H1 (cell line): ENCODE data around the gene MMP20. TPM values are rescaled to one million over a fixed set of nuclear protein-coding genes. Genes with fewer than 3 reads are reported as not detected.

Experiments used
- CTCF ChIA-PET: fragments of 300-600 bp; sonication (Branson Sonifier 250); formaldehyde crosslinking; loops from one replicate; lab custom pipeline; 2021; ENCODE audit not compliant: partially characterized antibody; lab: Charles Lee
- POLR2A ChIA-PET: fragments of 300-600 bp; sonication (Branson Sonifier 250); formaldehyde crosslinking; loops from one replicate; lab custom pipeline; 2021; ENCODE audit warnings: inconsistent platforms; ENCODE audit not compliant: partially characterized antibody; lab: Charles Lee
- DNase-seq, 2 experiments: peaks; one replicate each; pipeline versions ENCODE4 v3.0.0 to v3.0.0-alpha.2; 2010 to 2022; ENCODE audit warnings: low spot score in 2 of 2, low read depth in 1 of 2, mixed read lengths in 1 of 2
- FAIRE-seq: peaks from 2 replicates; lab custom pipeline; 2011; peaks lifted over from hg19 to GRCh38; lab: Jason Lieb, UNC
- H2AFZ ChIP-seq: 2 replicates; pipeline ENCODE4 v1.8.1; 2012; ENCODE audit warnings: low read length, inconsistent platforms
- H2AK5ac ChIP-seq: 2 replicates; pipeline ENCODE4 v1.6.1; 2013; ENCODE audit warnings: low read depth, low read length
- H2BK120ac ChIP-seq: replicated peaks from 2 replicates; pipeline ENCODE3; 2013; ENCODE audit warnings: low read depth, low read length, inconsistent platforms
- H2BK12ac ChIP-seq: 2 replicates; pipeline ENCODE4 v1.6.1; 2013; ENCODE audit warnings: low read depth, low read length
- H2BK15ac ChIP-seq: 2 replicates; pipeline ENCODE4 v1.6.1; 2013; ENCODE audit warnings: low read length
- H2BK20ac ChIP-seq: 2 replicates; pipeline ENCODE4 v1.6.1; 2013; ENCODE audit warnings: low read length
- H2BK5ac ChIP-seq: 2 replicates; pipeline ENCODE4 v1.6.1; 2013; ENCODE audit warnings: low read depth, low read length
- H3K14ac ChIP-seq: 2 replicates; pipeline ENCODE4 v1.6.1; 2013; ENCODE audit warnings: inconsistent platforms; ENCODE audit not compliant: insufficient read length
- H3K18ac ChIP-seq: 2 replicates; pipeline ENCODE4 v1.6.1; 2013; ENCODE audit warnings: low read length; ENCODE audit errors: extremely low read depth
- H3K23ac ChIP-seq: 2 replicates; pipeline ENCODE4 v1.6.1; 2013; ENCODE audit warnings: inconsistent platforms; ENCODE audit not compliant: insufficient read length
- H3K23me2 ChIP-seq: 2 replicates; pipeline ENCODE4 v1.6.1; 2013; ENCODE audit warnings: low read depth, low read length
- H3K27ac ChIP-seq: 2 replicates; pipeline ENCODE4 v1.6.1; 2011; ENCODE audit warnings: low read depth, low read length, inconsistent platforms
- H3K27me3 ChIP-seq, 4 experiments: replicated peaks in 1 of 4; 1 replicate in 1 of 4; 2 replicates in 3 of 4; pipeline versions ENCODE4 v1.6.1 to v1.8.1; 2011 to 2013; ENCODE audit warnings: low read length in 3 of 4, mild to moderate bottlenecking in 3 of 4, inconsistent platforms in 2 of 4, mixed read lengths in 2 of 4, moderate library complexity in 1 of 4; ENCODE audit not compliant: control insufficient read depth in 3 of 4, insufficient read depth in 3 of 4; ENCODE audit errors: extremely low read depth in 1 of 4
- H3K36me3 ChIP-seq, 4 experiments: 2 replicates each; pipeline versions ENCODE4 v1.6.1 to v1.8.1; 2011 to 2013; ENCODE audit warnings: mild to moderate bottlenecking in 4 of 4, low read length in 3 of 4, moderate library complexity in 2 of 4, control low read depth in 1 of 4, inconsistent platforms in 1 of 4; ENCODE audit not compliant: insufficient read depth in 4 of 4, control insufficient read depth in 2 of 4
- H3K4ac ChIP-seq: replicated peaks from 2 replicates; pipeline ENCODE3; 2013; ENCODE audit warnings: low read length, low read depth, mixed read lengths, inconsistent platforms; ENCODE audit not compliant: insufficient read length
- H3K4me1 ChIP-seq, 4 experiments: replicated peaks in 1 of 4; 1 replicate in 1 of 4; 2 replicates in 3 of 4; pipeline versions ENCODE4 v1.6.1 to v1.8.1; 2011 to 2013; ENCODE audit warnings: low read length in 3 of 4, inconsistent platforms in 2 of 4, mixed read lengths in 1 of 4; ENCODE audit not compliant: insufficient read depth in 4 of 4, control insufficient read depth in 3 of 4
- H3K4me2 ChIP-seq, 2 experiments: 2 replicates each; pipeline versions ENCODE4 v1.6.1 to v1.8.1; 2011 to 2013; ENCODE audit warnings: low read depth in 2 of 2, low read length in 2 of 2, control low read depth in 1 of 2, inconsistent platforms in 1 of 2, mild to moderate bottlenecking in 1 of 2; ENCODE audit not compliant: insufficient read depth in 1 of 2
- H3K4me3 ChIP-seq, 4 experiments: fragments of 200-600, 300-600 bp in 1 of 4; sonication (generic), shearing (Covaris generic), sonication (Bioruptor Twin) in 1 of 4; 2 replicates each; pipeline versions ENCODE4 v1.5.1 to v1.8.1; 2011 to 2016; ENCODE audit warnings: low read length in 4 of 4, low read depth in 3 of 4, control low read depth in 2 of 4, inconsistent platforms in 2 of 4, mild to moderate bottlenecking in 2 of 4, mixed read lengths in 1 of 4, moderate library complexity in 1 of 4; ENCODE audit not compliant: insufficient read depth in 2 of 4; ENCODE audit errors: extremely low read depth in 1 of 4
- H3K56ac ChIP-seq: replicated peaks from 2 replicates; pipeline ENCODE3; 2013; ENCODE audit warnings: low read depth, mild to moderate bottlenecking, mixed read lengths, low read length, inconsistent platforms; ENCODE audit not compliant: insufficient read length
- H3K79me1 ChIP-seq: 2 replicates; pipeline ENCODE4 v1.6.1; 2013; ENCODE audit warnings: low read depth, low read length, control low read depth
- H3K79me2 ChIP-seq, 2 experiments: 2 replicates each; pipeline versions ENCODE4 v1.6.1 to v1.8.1; 2012 to 2013; ENCODE audit warnings: low read length in 2 of 2, mild to moderate bottlenecking in 2 of 2, inconsistent platforms in 1 of 2; ENCODE audit not compliant: insufficient read depth in 2 of 2, control insufficient read depth in 1 of 2
- H3K9ac ChIP-seq, 4 experiments: replicated peaks in 1 of 4; 1 replicate in 1 of 4; 2 replicates in 3 of 4; pipeline versions ENCODE4 v1.6.1 to v1.8.1; 2011 to 2013; ENCODE audit warnings: low read depth in 3 of 4, low read length in 3 of 4, control low read depth in 2 of 4, mild to moderate bottlenecking in 2 of 4, moderate library complexity in 2 of 4, inconsistent platforms in 1 of 4; ENCODE audit errors: extremely low read depth in 1 of 4
- H3K9me3 ChIP-seq, 2 experiments: 2 replicates each; pipeline versions ENCODE4 v1.6.1 to v1.8.1; 2012 to 2013; ENCODE audit warnings: mild to moderate bottlenecking in 2 of 2, moderate library complexity in 2 of 2, control low read depth in 1 of 2, inconsistent platforms in 1 of 2, low read depth in 1 of 2, low read length in 1 of 2, mixed read lengths in 1 of 2; ENCODE audit not compliant: insufficient read depth in 2 of 2
- H4K20me1 ChIP-seq, 2 experiments: replicated peaks in 1 of 2; 2 replicates each; pipeline versions ENCODE3 to v1.8.1; 2011 to 2013; ENCODE audit warnings: inconsistent platforms in 2 of 2, low read length in 2 of 2, mild to moderate bottlenecking in 1 of 2; ENCODE audit not compliant: insufficient read depth in 2 of 2, control insufficient read depth in 1 of 2
- H4K5ac ChIP-seq: 2 replicates; pipeline ENCODE4 v1.6.1; 2013; ENCODE audit warnings: low read length, low read depth, mixed read lengths, inconsistent platforms; ENCODE audit not compliant: insufficient read length
- H4K8ac ChIP-seq: 2 replicates; pipeline ENCODE4 v1.8.0; 2013; ENCODE audit warnings: mild to moderate bottlenecking, moderate library complexity, low read length, inconsistent platforms; ENCODE audit not compliant: insufficient read depth; ENCODE audit errors: extremely low read depth
- H4K91ac ChIP-seq: replicated peaks from 2 replicates; pipeline ENCODE3; 2013; ENCODE audit warnings: low read length, mixed read lengths, inconsistent platforms; ENCODE audit not compliant: insufficient read length
- CTCF ChIP-seq, 3 experiments: IDR thresholded peaks; 1 replicate in 2 of 3; 2 replicates in 1 of 3; pipeline versions ENCODE4 v1.5.1 to v1.6.1; 2011; ENCODE audit warnings: low read length in 3 of 3, mild to moderate bottlenecking in 3 of 3, inconsistent platforms in 2 of 3, low read depth in 1 of 3, moderate library complexity in 1 of 3; ENCODE audit not compliant: insufficient read depth in 1 of 3; ENCODE audit errors: control extremely low read depth in 1 of 3
- GABPA ChIP-seq: IDR thresholded peaks from 2 replicates; pipeline ENCODE4 v1.6.1; 2011; ENCODE audit warnings: mild to moderate bottlenecking, low read length, moderate library complexity, borderline replicate concordance; ENCODE audit not compliant: insufficient read depth
- GTF2F1 ChIP-seq: IDR thresholded peaks from 2 replicates; pipeline ENCODE4 v1.6.1; 2012; ENCODE audit warnings: low read depth, low read length, improper control_type of control experiment, borderline replicate concordance
- HDAC2 ChIP-seq, 2 experiments: fragments of 300-600 bp in 1 of 2; sonication (generic) in 1 of 2; IDR thresholded peaks; 2 replicates each; pipeline ENCODE4 v1.6.1; 2011 to 2012; ENCODE audit warnings: low read depth in 2 of 2, low read length in 2 of 2, mild to moderate bottlenecking in 2 of 2, moderate library complexity in 2 of 2, borderline replicate concordance in 1 of 2, inconsistent platforms in 1 of 2
- NANOG ChIP-seq: IDR thresholded peaks from 2 replicates; pipeline ENCODE4 v1.6.1; 2011; ENCODE audit warnings: low read length, low read depth, mild to moderate bottlenecking, inconsistent platforms; ENCODE audit not compliant: insufficient read depth, poor library complexity, severe bottlenecking
- RFX5 ChIP-seq: IDR thresholded peaks from 2 replicates; pipeline ENCODE4 v1.6.1; 2011; ENCODE audit warnings: low read depth, low read length, improper control_type of control experiment, borderline replicate concordance
- RNF2 ChIP-seq: fragments of 200-900, 300-1000 bp; sonication (generic); IDR thresholded peaks from 2 replicates; pipeline ENCODE4 v1.7.1; 2016; ENCODE audit warnings: borderline replicate concordance, low read depth, mild to moderate bottlenecking, antibody characterized with exemption, low read length; ENCODE audit not compliant: poor library complexity, severe bottlenecking; ENCODE audit errors: missing control alignments
- SIX5 ChIP-seq: IDR thresholded peaks from 2 replicates; pipeline ENCODE4 v1.6.1; 2011; ENCODE audit warnings: mild to moderate bottlenecking, low read depth, low read length
- TAF7 ChIP-seq: optimal IDR thresholded peaks from 2 replicates; pipeline ENCODE3; 2011; ENCODE audit warnings: low read depth, mild to moderate bottlenecking, inconsistent platforms, low read length, moderate library complexity, borderline replicate concordance
- USF2 ChIP-seq: IDR thresholded peaks from 2 replicates; pipeline ENCODE4 v1.6.1; 2011; ENCODE audit warnings: low read length, improper control_type of control experiment
- polyA plus RNA-seq, 7 experiments: library from polyadenylated mRNA; depleted of rRNA in 3 of 7; stranded (reverse) in 5 of 7; unstranded in 2 of 7; fragments of >200 nt in 5 of 7; fragments of 200-250 nt in 2 of 7; gene quantifications; 1 replicate in 5 of 7; 2 replicates in 1 of 7; 4 replicates in 1 of 7; pipeline versions ENCODE4 v1.2.1 to v1.2.3, GENCODE V29; 2011 to 2013; ENCODE audit warnings: missing spikeins in 2 of 7, mixed read lengths in 2 of 7
- total RNA-seq: library from RNA; stranded (reverse); fragmentation: NEBNext Ultra II Directional; extraction: Animal tissue kit (Norgen Biotek cat#: 25700); gene quantifications from 2 replicates; pipeline ENCODE4 v1.2.1, GENCODE V29; 2021

Gene MMP20
- total and polyA plus RNA-seq, 2 of the 8 experiments (the other 6 are each of a cell fraction or from before 2014, with no cell fraction given), result not detected

- H3K9ac ChIP-seq, result no peak overlapping the region
- H3K18ac ChIP-seq, result no peak overlapping the region
- no peak overlapping the region for H4K8ac ChIP-seq
- no peaks in the 10 kb centered on the region for H3K79me1 ChIP-seq
- no peaks in the 10 kb centered on the region for H3K36me3 ChIP-seq
- no peaks in the 10 kb centered on the region for H3K23me2 ChIP-seq
- ChIA-PET POLR2A (no interaction called here), CTCF (interaction anchor here (1.0 to 1.6 kb wide), 3 partner anchors 41 to 102 kb away, joined by 3 to 7 read pairs (median 5); no protein-coding TSS in a partner anchor)
- H3K4me2 ChIP-seq, result no peak overlapping the region
- no peak overlapping the region for H4K91ac ChIP-seq
- no peak overlapping the region for H2AFZ ChIP-seq
- no peaks in the 10 kb centered on the region for H3K9me3 ChIP-seq
- no peak overlapping the region for H3K14ac ChIP-seq
- no peak overlapping the region for H2BK15ac ChIP-seq
- H3K27ac ChIP-seq, result no peak overlapping the region
- no peak overlapping the region for H2AK5ac ChIP-seq
- no peak for DNase-seq
- no peak for FAIRE-seq
- no peak overlapping the region for H4K5ac ChIP-seq
- no peak overlapping the region for H2BK5ac ChIP-seq
- H3K27me3 ChIP-seq, result no peaks in the 10 kb centered on the region
- H3K56ac ChIP-seq, result no peak overlapping the region
- H2BK120ac ChIP-seq, result no peak overlapping the region
- no peak overlapping the region for H3K23ac ChIP-seq
- H2BK20ac ChIP-seq, result no peak overlapping the region
- H4K20me1 ChIP-seq, result no peaks in the 10 kb centered on the region
- H3K4me1 ChIP-seq, result peaks cover 0 to 7% (median 3%) of the 10 kb centered on the region in 4 experiments; a peak in 4 of 7 replicates
- H3K4ac ChIP-seq, result no peak overlapping the region
- H2BK12ac ChIP-seq, result no peak overlapping the region
- no peak overlapping the region for H3K4me3 ChIP-seq
- H3K79me2 ChIP-seq, result no peaks in the 10 kb centered on the region
- TF ChIP-seq SIX5 (no peak), GTF2F1 (no peak), HDAC2 (IDR thresholded peaks at IDR 0.05; ENCODE audit: borderline replicate concordance in 1 of 2, low read depth in 2 of 2, low read length in 2 of 2) (no peak), GABPA (no peak), RFX5 (no peak), RNF2 (no peak), NANOG (no peak), USF2 (no peak), TAF7 (no peak), CTCF (IDR thresholded peaks at IDR 0.05; ENCODE audit: control extremely low read depth in 1 of 3, insufficient read depth in 1 of 3, low read depth in 1 of 3, low read length in 3 of 3) (no peak)
Observed at GRCh38 chr11:102620179-102620578, 5.0 kb downstream of the MMP20 start.
